Spleen (tissue), 7 donors: ENCODE results near the gene MARS1.

Source experiments
- CTCF ChIP-seq, 11 experiments: fragments of 200-600 bp in 7 of 11; fragments of 450-650 bp in 4 of 11; sonication (generic) in 4 of 11; IDR thresholded peaks in 8 of 11; conservative IDR thresholded peaks in 3 of 11; 1 replicate in 7 of 11; 2 replicates in 4 of 11; pipeline versions ENCODE4 v1.4.0 to v1.8.0; 2016 to 2021; ENCODE audit warnings: antibody characterized with exemption in 11 of 11, inconsistent platforms in 4 of 11, mild to moderate bottlenecking in 1 of 11
- POLR2A ChIP-seq, 3 donors: fragments of 450-650 bp; IDR thresholded peaks; one replicate each; pipeline ENCODE4 v1.5.1; 2017; ENCODE audit warnings: antibody characterized with exemption in 3 of 3, mild to moderate bottlenecking in 1 of 3
- POLR2AphosphoS5 ChIP-seq, 3 donors: sonication (generic); formaldehyde crosslinking; IDR thresholded peaks; one replicate each; pipeline ENCODE4 v1.5.1; 2017; ENCODE audit warnings: antibody characterized with exemption in 3 of 3
- donor health status: DM: no; HTN: no; CAD: no; lungs with moderate emphysema.
- donor health status: DM: no; HTN: no; CAD: no.
- donor health status: DM: no; HTN: no; CAD: no.

GRCh38 chr12:57516617-57517153 is 28.8 kb downstream of the MARS1 start:
- TF ChIP-seq CTCF (IDR thresholded peaks at IDR 0.05 in 8 of 11, conservative IDR thresholded peaks at IDR 0.05 in 3 of 11) (no peak), POLR2AphosphoS5 (IDR thresholded peaks at IDR 0.05) (no peak), POLR2A (IDR thresholded peaks at IDR 0.05) (no peak)
